GM12874 (cell line): ENCODE data around the gene SEC61G.
A peak's percentile ranks its signal among the peaks of the same experiment; 100 is the strongest.

Experiments
- CTCF ChIP-seq: IDR thresholded peaks from 2 replicates; pipeline ENCODE4 v1.5.1; 2011; ENCODE audit warnings: low read depth, mild to moderate bottlenecking, control low read depth, low read length, moderate library complexity; ENCODE audit not compliant: insufficient read depth

SEC61G gene

DNA sequence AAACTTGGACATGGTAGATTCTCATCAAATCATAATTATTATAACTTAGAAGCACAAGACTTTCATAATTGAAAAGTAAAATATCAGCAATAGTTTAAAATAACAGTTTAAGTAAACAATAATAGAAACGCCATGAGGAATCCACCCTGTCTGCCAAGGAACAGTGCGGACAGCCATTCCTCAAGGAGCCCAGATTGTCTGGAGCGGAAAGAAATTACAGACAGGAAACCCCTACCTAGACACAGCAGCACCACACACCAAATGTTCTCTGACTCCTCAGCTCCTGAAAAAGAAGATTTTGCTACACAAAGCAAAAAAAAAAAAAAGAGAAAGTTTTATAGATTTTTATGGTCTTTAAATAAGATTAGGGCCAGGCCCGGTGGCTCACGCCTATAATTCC, 21.5 kb upstream of the SEC61G start:
- no peak for TF ChIP-seq CTCF

DNA sequence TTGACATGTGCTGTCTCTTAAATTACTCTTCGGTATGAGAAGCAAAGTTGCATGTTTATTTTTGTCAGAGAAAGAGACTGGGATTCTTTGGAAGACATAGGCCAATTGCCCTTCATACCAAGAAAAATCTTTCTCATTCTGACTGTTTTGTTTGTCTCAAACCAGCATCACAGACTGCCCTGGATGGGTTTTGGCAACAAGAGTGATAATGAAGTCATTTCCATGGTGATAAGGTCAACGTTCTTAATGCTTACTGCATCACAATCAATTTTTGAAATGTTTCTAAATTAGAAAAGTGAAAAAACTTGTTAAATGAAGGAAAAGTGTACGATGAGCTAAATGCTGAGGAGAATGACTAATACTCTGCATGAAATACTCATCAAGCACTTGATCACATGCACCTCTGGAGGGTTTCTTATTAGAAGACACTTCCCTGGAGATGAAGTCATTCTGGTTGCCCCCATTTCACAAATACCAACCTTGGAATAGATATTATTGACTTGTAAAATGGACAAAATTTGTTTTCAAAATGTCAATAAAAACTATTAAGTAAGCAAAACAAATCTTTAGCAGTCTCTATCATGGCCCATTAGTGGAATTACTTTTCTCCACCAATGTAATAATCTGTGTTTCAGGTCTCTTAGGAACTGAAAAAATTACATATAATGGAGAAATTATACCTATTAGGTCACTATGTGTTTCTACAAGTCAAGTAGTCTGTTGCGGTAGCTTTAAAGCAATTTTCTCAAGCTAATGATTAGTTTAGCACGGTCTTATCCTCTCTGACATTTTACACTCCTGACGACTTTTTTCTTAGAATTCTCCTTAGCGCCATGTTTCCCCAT, 19.9 kb upstream of the SEC61G start:
- TF ChIP-seq CTCF = no peak

DNA sequence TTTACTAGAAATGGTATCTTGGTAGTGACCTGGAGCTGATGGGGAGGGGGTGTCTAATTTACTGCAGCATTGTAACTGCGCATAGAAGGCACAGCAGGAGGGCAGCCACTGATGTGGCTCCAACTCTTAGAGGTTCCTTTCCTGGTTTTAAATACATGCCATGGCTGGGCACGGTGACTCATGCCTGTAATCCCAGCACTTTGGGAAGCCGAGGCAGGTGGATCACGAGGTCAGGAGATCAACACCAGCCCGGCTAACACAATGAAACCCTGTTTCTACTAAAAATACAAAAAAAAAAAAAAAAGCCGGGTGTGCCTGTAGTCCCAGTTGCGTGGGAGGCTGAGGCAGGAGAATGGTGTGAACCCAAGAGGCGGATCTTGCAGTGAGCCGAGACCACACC, 19.2 kb upstream of the SEC61G start:
- no peak for TF ChIP-seq CTCF

DNA sequence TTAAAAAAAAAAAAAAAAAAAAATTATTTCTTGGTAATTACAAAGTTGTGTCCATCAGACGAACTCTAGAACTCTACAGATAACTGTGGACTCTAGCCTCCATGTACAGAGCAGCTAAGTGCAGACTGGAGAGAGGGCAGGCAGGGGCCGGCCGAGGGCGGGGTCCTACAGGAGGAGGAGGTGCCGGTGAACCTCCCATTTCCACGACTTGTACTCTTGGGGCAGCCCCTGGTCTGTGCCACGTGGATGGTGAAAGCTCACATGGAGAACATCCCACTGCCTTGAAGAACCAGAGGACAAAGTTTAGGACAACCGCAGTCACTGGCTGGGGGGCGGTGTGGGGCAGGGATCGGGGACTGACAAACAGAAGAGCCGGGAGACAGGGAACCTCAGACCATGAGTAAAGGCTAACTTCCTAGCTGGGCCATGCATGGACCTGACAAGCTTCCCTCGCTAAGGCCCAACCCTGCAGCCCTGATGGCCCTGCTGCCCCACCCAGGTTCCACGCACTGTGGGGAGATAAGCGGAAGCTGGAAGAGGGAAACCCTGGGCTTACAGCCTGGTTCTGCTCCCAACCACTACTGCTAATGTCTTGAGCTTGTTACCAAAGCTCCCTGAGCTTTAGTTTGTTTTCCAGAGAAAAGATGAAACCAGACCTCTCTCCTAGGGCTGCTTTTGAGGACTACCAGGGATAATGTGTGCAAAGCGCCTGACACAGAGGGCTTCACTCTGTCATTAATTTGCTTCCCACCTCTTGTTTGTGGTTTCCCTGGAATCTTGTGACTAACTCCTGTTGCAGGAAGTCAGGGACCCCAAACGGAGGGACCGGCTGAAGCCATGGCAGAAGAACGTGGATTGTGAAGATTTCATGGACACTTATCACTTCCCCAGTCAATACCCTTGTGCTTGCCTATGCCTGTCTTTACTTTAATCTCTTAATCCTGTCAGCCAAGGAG, 16.1 kb upstream of the SEC61G start:
- no peak for TF ChIP-seq CTCF

DNA sequence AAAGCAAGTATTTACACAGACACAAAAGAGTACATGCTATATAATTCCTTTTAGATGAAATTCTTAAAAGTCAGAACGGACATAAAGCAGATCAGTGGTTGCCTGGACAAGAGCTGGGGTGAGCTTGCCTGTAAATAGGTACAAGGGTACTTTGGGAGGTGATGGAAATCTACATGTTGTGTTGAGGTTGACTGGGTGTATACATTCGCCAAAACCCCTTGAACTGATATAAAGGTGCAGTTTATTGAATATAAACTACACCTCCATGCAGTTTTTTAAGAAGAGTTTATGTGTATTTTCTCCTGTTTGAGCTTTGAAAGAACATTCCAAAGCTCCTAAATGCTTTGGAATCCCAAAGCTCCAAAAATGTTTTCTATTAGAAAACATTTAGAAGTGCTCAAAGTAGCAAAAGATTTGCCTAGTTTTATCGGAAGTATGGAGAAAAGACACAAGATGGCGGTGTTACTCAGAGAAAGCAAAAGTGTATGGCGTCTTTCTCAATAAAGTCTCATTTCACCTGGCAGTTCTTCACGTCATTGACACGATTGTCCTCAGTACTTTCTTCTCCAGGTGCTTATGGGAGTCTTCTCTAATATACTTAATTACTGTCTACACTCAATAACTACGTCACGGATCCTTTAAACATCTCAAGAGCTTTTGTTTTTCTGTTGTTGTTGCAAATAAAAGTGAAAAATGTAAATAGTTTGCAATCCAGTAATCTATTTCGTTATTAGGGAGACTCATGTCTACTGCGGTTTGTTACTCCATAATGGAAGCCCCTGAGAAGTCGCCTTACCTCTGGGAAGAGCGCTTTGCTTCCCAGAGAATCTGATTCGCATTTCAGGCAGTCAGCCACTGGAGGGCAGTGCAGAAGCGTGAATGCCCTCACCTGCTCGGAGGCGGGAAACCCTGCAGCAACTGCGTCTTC, 14.7 kb upstream of the SEC61G start:
- TF ChIP-seq CTCF = peak; percentile 78

GRCh38 chr7:54769203-54769602, 10.2 kb upstream of the SEC61G start:
- no peak for TF ChIP-seq CTCF

GRCh38 chr7:54764861-54765260, 5.8 kb upstream of the SEC61G start:
- TF ChIP-seq CTCF = no peak
